HG03095 (cell line): ENCODE measurements around the gene LKAAEAR1.

Experiments used
- ATAC-seq: cut with Tn5 transposase; IDR thresholded peaks from one replicate; pipeline ENCODE4 v1.9.1; 2021; ENCODE audit warnings: moderate library complexity; ENCODE audit not compliant: unreplicated experiment

The LKAAEAR1 gene

GRCh38 chr20:64080013-64080812, 4.0 kb downstream of the LKAAEAR1 start, which contains the start of gene OPRL1:
Gene OPRL1 (plus strand): TSS chr20:64080082. CDS start chr20:64092721, 12,639 bp downstream.
- ATAC-seq = no peak

GRCh38 chr20:64079273-64080012, 4.8 kb downstream of the LKAAEAR1 start, which contains the start of gene RGS19:
Gene RGS19 (minus strand): TSS chr20:64079518. CDS start chr20:64076886, 2,632 bp downstream.
- no peak for ATAC-seq

GRCh38 chr20:64078934-64079272, 5.3 kb downstream of the LKAAEAR1 start:
- no peak for ATAC-seq

- ATAC-seq = no peak
These were observed 6.2 kb downstream of the LKAAEAR1 start for GRCh38 chr20:64077876-64078551.

GRCh38 chr20:64077541-64077875, 6.7 kb downstream of the LKAAEAR1 start:
- ATAC-seq = no peak

- no peak for ATAC-seq
These were observed 7.1 kb downstream of the LKAAEAR1 start for GRCh38 chr20:64077094-64077493.

- ATAC-seq = no peak
These were observed 7.9 kb downstream of the LKAAEAR1 start for GRCh38 chr20:64076061-64076997.

GRCh38 chr20:64075556-64075955, 8.6 kb downstream of the LKAAEAR1 start:
- no peak for ATAC-seq

GRCh38 chr20:64074963-64075362, 9.2 kb downstream of the LKAAEAR1 start:
- ATAC-seq = no peak

GRCh38 chr20:64074184-64074789, 9.9 kb downstream of the LKAAEAR1 start:
- ATAC-seq = no peak

- no peak for ATAC-seq
These were observed 10.6 kb downstream of the LKAAEAR1 start for GRCh38 chr20:64073476-64074183.

GRCh38 chr20:64072498-64073063, 11.6 kb downstream of the LKAAEAR1 start:
- no peak for ATAC-seq

- ATAC-seq = no peak
These were observed 12.6 kb downstream of the LKAAEAR1 start for GRCh38 chr20:64071341-64072332.

GRCh38 chr20:64070244-64070993, 13.8 kb downstream of the LKAAEAR1 start:
- no peak for ATAC-seq

GRCh38 chr20:64069614-64070243, 14.5 kb downstream of the LKAAEAR1 start:
- ATAC-seq = no peak

GRCh38 chr20:64069209-64069613, 15.0 kb downstream of the LKAAEAR1 start:
- no peak for ATAC-seq
